ENCODE data around the gene CCL3.
"Not testable (repeated sequence)": the region's sequence is repeated elsewhere in the genome, so short reads cannot be mapped to it uniquely, and the experiment has no call there.

- TF ChIP-seq CTCF, POLR2A (IDR thresholded peaks at IDR 0.05): not testable (repeated sequence)
Measured at GRCh38 chr17:36121099-36121498, 31.2 kb upstream of the CCL3 start.

All from uterus (tissue), 2 donors.